Neural crest cell (in vitro differentiated cells): ENCODE data around the gene KIN. TPM values are rescaled to one million over a fixed set of nuclear protein-coding genes. Genes with fewer than 3 reads are reported as not detected.

Source experiments
- DNase-seq: peaks from one replicate; pipeline ENCODE4 v3.0.0; 2021; ENCODE audit warnings: low read depth, mixed read lengths, low spot score
- H3K27ac Mint-ChIP-seq: one replicate; pipeline ENCODE4 v1.8.0; 2021; ENCODE audit warnings: mild to moderate bottlenecking, mixed read lengths; ENCODE audit not compliant: unreplicated experiment
- H3K27me3 Mint-ChIP-seq: 2 replicates; pipeline ENCODE4 v1.8.0; 2021; ENCODE audit warnings: low read depth, mild to moderate bottlenecking, mixed read lengths
- H3K36me3 Mint-ChIP-seq: 2 replicates; pipeline ENCODE4 v1.8.0; 2021; ENCODE audit warnings: low read depth, mild to moderate bottlenecking, mixed read lengths
- H3K4me1 Mint-ChIP-seq: 2 replicates; pipeline ENCODE4 v1.8.0; 2021; ENCODE audit warnings: mixed read lengths
- H3K4me3 Mint-ChIP-seq: one replicate; pipeline ENCODE4 v1.8.0; 2021; ENCODE audit warnings: mild to moderate bottlenecking, mixed read lengths
- H3K9me3 Mint-ChIP-seq: 2 replicates; pipeline ENCODE4 v1.8.0; 2021; ENCODE audit warnings: mixed read lengths
- CTCF ChIP-seq: fragments of 200-600 bp; sonication (generic); conservative IDR thresholded peaks from 2 replicates; pipeline ENCODE4 v1.5.0; 2021; ENCODE audit warnings: antibody characterized with exemption, mild to moderate bottlenecking
- total RNA-seq: library from RNA; stranded (reverse); gene quantifications from 2 replicates; pipeline ENCODE4 v1.2.1, GENCODE V29; 2021

The KIN gene
- total RNA-seq, 1 donor from 2014 or later: 17.3 TPM

- no peak for DNase-seq
- Mint-ChIP-seq H3K27ac (no peak overlapping the region), H3K36me3 (peaks cover 10% of the 10 kb centered on the region), H3K27me3 (peaks cover 14% of the 10 kb centered on the region), H3K4me3 (no peak overlapping the region), H3K4me1 (no peaks in the 10 kb centered on the region), H3K9me3 (no peaks in the 10 kb centered on the region)
- no peak for TF ChIP-seq CTCF
These were observed 21.0 kb upstream of the KIN start for GRCh38 chr10:7808686-7809267.

GRCh38 chr10:7804741-7805140 is 16.9 kb upstream of the KIN start:
- no peak for TF ChIP-seq CTCF
- Mint-ChIP-seq H3K4me3 (no peak overlapping the region), H3K27ac (no peak overlapping the region), H3K27me3 (no peaks in the 10 kb centered on the region), H3K4me1 (no peaks in the 10 kb centered on the region), H3K36me3 (peaks cover 16% of the 10 kb centered on the region), H3K9me3 (no peaks in the 10 kb centered on the region)
- no peak for DNase-seq

DNA sequence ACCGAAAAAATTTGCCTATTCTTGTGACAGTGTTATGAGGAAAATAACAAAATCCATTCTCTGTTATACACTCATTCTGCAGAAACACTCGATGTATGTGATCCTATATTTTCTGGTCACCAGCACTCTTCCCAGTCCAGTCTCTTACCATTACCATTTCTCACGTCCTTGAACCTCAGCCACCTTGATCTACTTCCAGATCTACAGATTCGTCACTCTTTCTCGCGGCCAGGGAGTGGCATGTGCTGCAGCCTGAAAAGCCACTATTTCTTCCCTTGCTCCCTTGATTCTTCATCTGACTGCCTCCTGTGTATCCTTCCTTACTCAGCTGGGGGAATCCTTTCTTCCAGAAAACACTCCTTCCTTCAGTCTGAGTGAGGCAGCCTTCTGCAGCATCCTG is 16.4 kb upstream of the KIN start:
- H3K4me3 Mint-ChIP-seq: no peak overlapping the region
- H3K4me1 Mint-ChIP-seq: no peaks in the 10 kb centered on the region
- peaks cover 20% of the 10 kb centered on the region for H3K36me3 Mint-ChIP-seq
- no peaks in the 10 kb centered on the region for H3K9me3 Mint-ChIP-seq
- no peaks in the 10 kb centered on the region for H3K27me3 Mint-ChIP-seq
- no peak for DNase-seq
- TF ChIP-seq CTCF: no peak
- no peak overlapping the region for H3K27ac Mint-ChIP-seq

DNA sequence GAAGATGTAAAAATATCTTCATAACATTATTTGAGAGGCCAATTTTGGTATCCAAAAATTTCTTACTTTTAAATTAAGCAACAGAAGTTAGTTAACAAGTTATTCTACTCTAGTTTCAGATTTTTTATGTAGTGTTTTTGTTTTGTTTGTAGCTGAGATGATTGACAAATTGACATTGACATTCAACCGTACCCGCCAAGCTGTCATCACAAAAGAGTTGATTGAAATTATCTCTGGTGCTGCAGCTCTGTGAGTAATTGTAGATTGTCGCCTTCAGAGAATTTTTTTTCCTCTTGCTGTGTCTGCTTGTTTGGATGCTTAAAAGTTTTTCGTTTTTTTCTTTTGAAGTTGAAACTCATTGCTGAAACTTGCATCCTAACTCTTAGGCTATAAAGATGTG is 14.8 kb upstream of the KIN start:
- no peak for DNase-seq
- Mint-ChIP-seq H3K9me3 (no peaks in the 10 kb centered on the region), H3K4me3 (no peak overlapping the region), H3K27ac (no peak overlapping the region), H3K4me1 (no peaks in the 10 kb centered on the region), H3K36me3 (peaks cover 20% of the 10 kb centered on the region), H3K27me3 (no peaks in the 10 kb centered on the region)
- TF ChIP-seq CTCF: no peak

DNA sequence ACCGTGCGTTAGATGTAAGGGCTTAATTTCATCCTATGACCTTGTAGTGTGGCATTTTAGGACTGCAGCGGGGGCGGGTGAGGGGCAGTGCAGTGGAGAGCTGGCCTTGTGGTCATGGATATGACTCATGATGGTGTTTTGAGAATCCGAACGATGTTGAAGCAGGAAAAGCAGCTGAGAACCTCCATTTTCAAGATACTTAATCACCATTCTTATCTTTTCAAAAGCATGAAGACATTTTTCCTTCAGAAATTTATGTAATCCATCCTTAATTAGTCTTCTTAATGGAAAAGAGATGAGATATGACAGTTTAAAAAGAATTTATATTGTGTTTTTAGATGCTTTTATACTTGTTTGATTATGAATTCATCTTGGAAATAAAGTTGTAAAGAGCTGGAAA is 9.8 kb upstream of the KIN start:
- H3K4me3 Mint-ChIP-seq: no peak overlapping the region
- H3K27me3 Mint-ChIP-seq: no peaks in the 10 kb centered on the region
- no peaks in the 10 kb centered on the region for H3K9me3 Mint-ChIP-seq
- H3K27ac Mint-ChIP-seq: no peak overlapping the region
- no peak for TF ChIP-seq CTCF
- H3K4me1 Mint-ChIP-seq: peaks cover 7% of the 10 kb centered on the region
- no peak for DNase-seq
- H3K36me3 Mint-ChIP-seq: peaks cover 15% of the 10 kb centered on the region
